ENCODE results near the gene FCRL6. TPM values are rescaled to one million over a fixed set of nuclear protein-coding genes. Genes with fewer than 3 reads are reported as not detected.

FCRL6 gene
- total and polyA plus RNA-seq, 2 donors (not counting 1 experiment from before 2014, with no cell fraction given): not detected

- DNase-seq (ENCODE audit: low read depth in 2 of 2): no peak
- Histone ChIP-seq H3K36me3 (ENCODE audit: control insufficient read depth, insufficient read depth, low read length) (no peaks in the 10 kb centered on the region), H3K79me2 (ENCODE audit: control insufficient read depth, insufficient read depth, low read length) (no peaks in the 10 kb centered on the region), H2AFZ (ENCODE audit: low read length) (no peak within 1 kb of the TSS), H3K4me1 (ENCODE audit: control insufficient read depth, extremely low read depth, insufficient read depth, low read length) (peaks cover 2% of the 10 kb centered on the region), H3K9ac (ENCODE audit: insufficient read depth, low read length) (no peak within 1 kb of the TSS), H4K20me1 (ENCODE audit: control insufficient read depth, extremely low read depth, insufficient read depth, low read length) (no peaks in the 10 kb centered on the region), H3K27me3 (ENCODE audit: control insufficient read depth, insufficient read depth, low read length) (peaks cover 15% of the 10 kb centered on the region), H3K4me2 (ENCODE audit: extremely low read depth, insufficient read depth, low read length) (no peak within 1 kb of the TSS), H3K4me3 (replicated peaks in 1 of 4; ENCODE audit: control extremely low read depth in 1 of 4, insufficient read depth in 1 of 4, low read depth in 3 of 4, low read length in 4 of 4) (no peak within 1 kb of the TSS), H3K9me3 (ENCODE audit: control insufficient read depth, insufficient read depth, low read depth, low read length) (no peaks in the 10 kb centered on the region), H3K27ac (ENCODE audit: insufficient read depth, low read length) (no peak within 1 kb of the TSS)
- TF ChIP-seq CTCF (conservative IDR thresholded peaks at IDR 0.05 in 1 of 2, IDR thresholded peaks at IDR 0.05 in 1 of 2; ENCODE audit: low read depth in 1 of 2, low read length in 2 of 2) (no peak), EZH2 (IDR thresholded peaks at IDR 0.05; ENCODE audit: low read length, missing control alignments) (no peak)
These were observed 24.4 kb downstream of the FCRL6 start, which contains the start of gene SLAMF8 for GRCh38 chr1:159826441-159827101. SLAMF8 (plus strand) TSS chr1:159826873; CDS start chr1:159826899, 26 bp downstream.

- H3K4me2 ChIP-seq (ENCODE audit: extremely low read depth, insufficient read depth, low read length): no peak overlapping the region
- peaks cover 13% of the 10 kb centered on the region for H3K27me3 ChIP-seq (ENCODE audit: control insufficient read depth, insufficient read depth, low read length)
- H2AFZ ChIP-seq (ENCODE audit: low read length): no peak overlapping the region
- TF ChIP-seq CTCF (conservative IDR thresholded peaks at IDR 0.05 in 1 of 2, IDR thresholded peaks at IDR 0.05 in 1 of 2; ENCODE audit: low read depth in 1 of 2, low read length in 2 of 2): no peak
- TF ChIP-seq EZH2 (IDR thresholded peaks at IDR 0.05; ENCODE audit: low read length, missing control alignments): no peak
- no peaks in the 10 kb centered on the region for H3K9me3 ChIP-seq (ENCODE audit: control insufficient read depth, insufficient read depth, low read depth, low read length)
- no peak overlapping the region for H3K4me3 ChIP-seq (replicated peaks in 1 of 4; ENCODE audit: control extremely low read depth in 1 of 4, insufficient read depth in 1 of 4, low read depth in 3 of 4, low read length in 4 of 4)
- no peak overlapping the region for H3K9ac ChIP-seq (ENCODE audit: insufficient read depth, low read length)
- no peaks in the 10 kb centered on the region for H4K20me1 ChIP-seq (ENCODE audit: control insufficient read depth, extremely low read depth, insufficient read depth, low read length)
- H3K27ac ChIP-seq (ENCODE audit: insufficient read depth, low read length): no peak overlapping the region
- no peaks in the 10 kb centered on the region for H3K79me2 ChIP-seq (ENCODE audit: control insufficient read depth, insufficient read depth, low read length)
- peaks cover 2% of the 10 kb centered on the region for H3K4me1 ChIP-seq (ENCODE audit: control insufficient read depth, extremely low read depth, insufficient read depth, low read length)
- H3K36me3 ChIP-seq (ENCODE audit: control insufficient read depth, insufficient read depth, low read length): no peaks in the 10 kb centered on the region
- DNase-seq (ENCODE audit: low read depth in 2 of 2): no peak
These were observed 24.9 kb downstream of the FCRL6 start for GRCh38 chr1:159827102-159827490.

DNA sequence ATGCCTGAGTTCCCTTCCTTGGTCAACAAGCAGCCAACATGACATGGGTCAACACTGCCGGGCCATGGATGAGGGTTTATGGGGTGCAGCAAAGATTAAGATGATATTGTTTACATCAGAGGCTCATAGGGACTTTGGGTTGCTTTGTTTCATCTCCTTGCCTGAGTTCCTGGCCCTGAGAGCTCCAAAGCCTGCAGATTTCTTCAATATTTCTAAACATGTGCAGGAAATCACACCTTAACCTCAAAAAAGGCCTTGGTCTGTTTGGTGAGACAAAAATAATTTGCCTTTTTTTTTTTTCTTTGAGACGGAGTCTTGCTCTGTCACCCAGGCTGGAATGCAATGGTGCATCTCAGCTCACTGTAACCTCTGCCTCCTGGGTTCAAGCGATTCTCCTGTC is 25.4 kb downstream of the FCRL6 start:
- no peaks in the 10 kb centered on the region for H3K36me3 ChIP-seq (ENCODE audit: control insufficient read depth, insufficient read depth, low read length)
- H3K79me2 ChIP-seq (ENCODE audit: control insufficient read depth, insufficient read depth, low read length): no peaks in the 10 kb centered on the region
- no peak overlapping the region for H3K4me3 ChIP-seq (replicated peaks in 1 of 4; ENCODE audit: control extremely low read depth in 1 of 4, insufficient read depth in 1 of 4, low read depth in 3 of 4, low read length in 4 of 4)
- H4K20me1 ChIP-seq (ENCODE audit: control insufficient read depth, extremely low read depth, insufficient read depth, low read length): no peaks in the 10 kb centered on the region
- no peak overlapping the region for H3K4me2 ChIP-seq (ENCODE audit: extremely low read depth, insufficient read depth, low read length)
- DNase-seq (ENCODE audit: low read depth in 2 of 2): no peak
- H3K4me1 ChIP-seq (ENCODE audit: control insufficient read depth, extremely low read depth, insufficient read depth, low read length): peaks cover 2% of the 10 kb centered on the region
- no peak overlapping the region for H3K27ac ChIP-seq (ENCODE audit: insufficient read depth, low read length)
- no peaks in the 10 kb centered on the region for H3K9me3 ChIP-seq (ENCODE audit: control insufficient read depth, insufficient read depth, low read depth, low read length)
- H3K27me3 ChIP-seq (ENCODE audit: control insufficient read depth, insufficient read depth, low read length): peaks cover 8% of the 10 kb centered on the region
- TF ChIP-seq CTCF (conservative IDR thresholded peaks at IDR 0.05 in 1 of 2, IDR thresholded peaks at IDR 0.05 in 1 of 2; ENCODE audit: low read depth in 1 of 2, low read length in 2 of 2) (no peak), EZH2 (IDR thresholded peaks at IDR 0.05; ENCODE audit: low read length, missing control alignments) (no peak)
- H2AFZ ChIP-seq (ENCODE audit: low read length): no peak overlapping the region
- H3K9ac ChIP-seq (ENCODE audit: insufficient read depth, low read length): no peak overlapping the region

Measured in fibroblast of lung (primary cell).